DMS114 treated with DMSO at 0.1 percent for 48 hours (cell line): ENCODE results near the gene TBC1D5.
"Not testable (repeated sequence)": the region's sequence is repeated elsewhere in the genome, so short reads cannot be mapped to it uniquely, and the experiment has no call there.

ENCODE experiments used
- DNase-seq: peaks from one replicate; lab custom pipeline; 2025; ENCODE audit not compliant: unreplicated experiment; lab: John Stamatoyannopoulos, UW

TBC1D5 gene

DNA sequence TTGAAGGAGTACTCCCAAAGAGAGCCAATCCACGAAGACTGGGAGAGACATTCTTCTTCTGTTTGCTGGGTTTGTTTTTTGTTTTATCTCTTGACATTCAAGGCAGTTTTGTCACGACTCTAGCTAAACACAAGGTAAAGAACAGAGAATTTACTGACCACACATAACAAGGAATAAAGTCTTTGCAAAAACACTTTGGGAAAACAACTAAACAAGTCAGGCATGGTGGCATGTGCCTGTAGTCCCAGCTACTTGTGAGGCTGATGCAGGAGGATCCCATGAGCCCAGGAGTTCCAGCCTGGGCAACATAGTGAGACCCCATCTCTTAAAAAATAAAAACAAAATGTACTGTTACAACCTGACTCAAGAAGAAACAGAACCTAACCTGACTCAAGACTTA lies 28.0 kb downstream of the TBC1D5 start:
- no peak for DNase-seq

DNA sequence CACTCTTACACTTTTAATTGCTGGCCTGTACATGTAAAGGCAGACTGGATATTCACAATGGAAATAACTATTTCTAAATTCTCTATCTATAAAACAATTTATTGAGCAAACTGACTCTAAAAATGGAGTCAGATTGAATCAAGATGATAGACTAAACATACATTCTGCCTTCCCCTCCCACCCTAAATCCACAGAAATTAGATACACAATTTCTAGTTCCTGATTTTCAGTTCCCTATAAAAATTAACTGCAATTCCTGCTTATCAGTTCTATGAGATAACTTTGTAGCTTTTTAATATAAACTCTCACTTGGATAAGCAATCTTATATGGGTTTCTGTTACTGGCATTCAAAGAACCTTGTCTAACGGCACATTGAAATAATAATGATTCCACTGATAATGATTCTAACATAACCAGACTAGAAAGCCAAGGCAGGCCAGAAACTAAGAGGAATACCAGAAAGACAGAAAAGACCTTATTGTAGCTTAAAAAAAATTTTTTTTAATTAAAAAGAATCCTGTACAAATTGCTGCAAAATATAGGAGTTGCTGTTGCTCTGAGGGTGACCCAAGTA lies 33.1 kb downstream of the TBC1D5 start:
- no peak for DNase-seq

DNA sequence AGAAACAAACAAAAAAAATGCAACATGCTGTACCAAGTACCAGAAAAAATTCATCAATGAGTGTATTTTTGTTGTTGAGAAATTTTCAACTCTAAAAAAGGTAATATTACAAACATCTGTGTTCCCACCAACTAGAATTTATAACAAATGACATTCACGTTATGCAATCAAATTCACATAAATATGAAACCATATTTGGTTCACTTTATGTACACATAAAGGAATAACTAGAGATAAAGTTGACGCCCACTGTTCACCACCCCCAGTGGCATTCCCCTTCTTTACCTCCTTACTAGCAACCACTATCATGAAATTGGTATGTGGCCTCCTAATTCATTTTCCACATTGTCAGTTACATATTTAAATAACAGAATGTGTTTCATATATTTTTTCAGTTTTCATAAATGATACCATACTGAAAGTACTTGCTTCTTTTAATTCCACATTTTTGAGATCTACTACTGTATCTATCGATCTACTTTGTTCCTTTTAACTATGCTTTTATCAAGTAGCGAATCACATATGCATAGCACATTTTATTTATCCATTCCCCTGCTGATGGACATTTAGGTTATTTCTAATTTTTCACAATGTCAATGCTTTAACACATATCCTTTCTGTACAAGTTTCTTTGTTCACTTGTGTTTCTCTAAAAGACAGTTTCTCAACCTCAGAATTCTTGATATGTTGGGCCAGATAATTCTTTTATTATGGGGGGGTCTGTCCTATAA lies 34.5 kb downstream of the TBC1D5 start:
- DNase-seq, result no peak

DNA sequence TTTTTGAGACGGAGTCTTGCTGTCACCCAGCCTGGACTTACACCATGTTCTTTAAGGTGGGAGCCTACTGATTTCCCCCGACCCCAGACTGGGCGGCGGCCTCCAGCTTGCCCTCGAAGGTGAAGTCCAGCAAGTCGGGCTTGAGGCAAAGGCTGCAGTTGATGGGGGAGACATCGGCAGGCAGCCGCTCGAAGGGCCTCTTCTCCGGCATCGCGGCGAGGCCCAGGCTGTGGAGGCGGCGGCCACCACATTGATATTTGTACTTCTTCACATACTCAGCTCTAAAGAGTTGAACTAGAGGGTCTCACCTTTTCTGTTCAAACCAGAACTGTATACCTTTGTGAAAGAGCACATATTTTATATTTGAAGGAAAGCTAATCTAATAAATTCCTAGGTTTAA lies 36.4 kb downstream of the TBC1D5 start:
- not testable (repeated sequence) for DNase-seq

DNA sequence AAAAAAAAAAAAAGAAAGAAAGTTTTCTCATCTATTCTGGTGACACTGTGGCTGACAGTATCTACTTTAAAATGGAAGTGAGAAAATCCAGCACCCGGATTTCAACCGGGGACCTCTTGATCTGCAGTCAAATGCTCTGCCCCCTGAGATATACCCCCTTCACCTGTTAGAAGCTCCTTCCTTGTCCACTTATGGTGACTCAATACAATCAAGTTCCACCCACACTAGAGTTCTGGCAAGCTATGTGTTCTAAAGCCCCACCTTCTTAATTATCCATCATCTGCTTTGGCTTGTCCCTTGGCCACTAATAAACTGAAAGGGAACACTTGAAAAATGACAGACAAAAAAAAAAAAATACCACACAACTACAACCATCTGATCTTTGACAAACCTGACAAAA lies 42.6 kb downstream of the TBC1D5 start:
- DNase-seq, result not testable (repeated sequence)

DNA sequence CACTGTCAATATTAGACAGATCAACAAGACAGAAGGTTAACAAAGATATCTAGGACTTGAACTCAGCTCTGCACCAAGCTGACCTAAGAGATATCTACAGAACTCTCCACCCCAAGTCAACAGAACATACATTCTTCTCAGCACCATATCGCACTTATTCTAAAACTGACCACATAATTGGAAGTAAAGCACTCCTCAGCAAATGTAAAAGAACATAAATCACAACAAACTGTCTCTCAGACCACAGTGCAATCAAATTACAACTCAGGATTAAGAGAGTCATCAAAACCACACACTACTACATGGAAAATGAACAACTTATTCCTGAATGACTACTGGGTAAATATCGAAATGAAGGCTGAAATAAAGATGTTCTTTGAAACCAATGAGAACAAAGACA lies 46.8 kb downstream of the TBC1D5 start:
- DNase-seq, result not testable (repeated sequence)

DNA sequence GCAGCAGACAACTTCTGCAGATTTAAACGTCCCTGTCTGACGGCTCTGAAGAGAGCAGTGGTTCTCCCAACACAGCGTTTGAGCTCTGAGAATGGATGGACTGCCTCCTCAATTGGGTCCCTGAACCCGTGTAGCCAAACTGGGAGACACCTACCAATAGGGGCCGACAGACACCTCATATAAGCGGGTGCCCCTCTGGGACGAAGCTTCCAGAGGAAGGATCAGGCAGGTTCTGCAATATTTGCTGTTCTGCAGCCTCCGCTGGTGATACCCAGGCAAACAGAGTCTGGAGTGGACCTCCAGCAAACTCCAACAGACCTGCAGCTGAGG lies 48.8 kb downstream of the TBC1D5 start:
- DNase-seq, result not testable (repeated sequence)

DNA sequence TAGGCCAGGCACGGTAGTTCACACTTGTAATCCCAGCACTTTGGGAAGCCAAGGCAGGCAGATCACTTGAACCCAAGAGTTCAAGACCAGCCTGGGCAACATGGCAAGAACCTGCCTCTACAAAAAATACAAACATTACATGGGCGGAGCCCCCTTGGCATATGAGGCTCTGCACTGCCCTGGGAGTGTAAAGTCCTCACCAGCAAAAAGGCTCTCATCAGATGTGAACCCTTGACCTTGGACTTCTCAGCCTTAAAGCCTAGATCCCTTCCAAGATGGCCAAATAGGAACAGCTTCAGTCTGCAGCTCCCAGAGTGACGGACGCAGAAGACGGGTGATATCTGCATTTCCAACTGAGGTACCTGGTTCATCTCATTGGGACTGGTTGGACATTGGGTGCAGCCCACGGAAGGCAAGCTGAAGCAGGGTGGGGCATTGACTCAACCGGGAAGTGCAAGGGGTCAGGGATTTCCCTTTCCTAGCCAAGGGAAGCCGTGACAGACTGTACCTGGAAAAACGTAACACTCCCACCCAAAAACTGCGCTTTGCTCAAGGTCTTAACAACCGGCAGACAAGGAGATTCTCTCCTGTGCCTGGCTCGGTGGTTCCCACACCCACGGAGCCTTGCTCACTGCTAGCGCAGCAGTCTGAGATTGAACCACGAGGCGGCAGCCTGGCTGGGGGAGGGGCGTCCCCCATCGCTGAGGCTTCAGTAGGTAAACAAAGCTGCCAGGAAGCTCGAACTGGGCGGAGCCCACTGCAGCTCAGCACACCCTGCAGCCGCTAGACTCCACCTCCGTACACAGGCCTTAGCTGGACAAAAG lies 49.4 kb downstream of the TBC1D5 start:
- not testable (repeated sequence) for DNase-seq

DNA sequence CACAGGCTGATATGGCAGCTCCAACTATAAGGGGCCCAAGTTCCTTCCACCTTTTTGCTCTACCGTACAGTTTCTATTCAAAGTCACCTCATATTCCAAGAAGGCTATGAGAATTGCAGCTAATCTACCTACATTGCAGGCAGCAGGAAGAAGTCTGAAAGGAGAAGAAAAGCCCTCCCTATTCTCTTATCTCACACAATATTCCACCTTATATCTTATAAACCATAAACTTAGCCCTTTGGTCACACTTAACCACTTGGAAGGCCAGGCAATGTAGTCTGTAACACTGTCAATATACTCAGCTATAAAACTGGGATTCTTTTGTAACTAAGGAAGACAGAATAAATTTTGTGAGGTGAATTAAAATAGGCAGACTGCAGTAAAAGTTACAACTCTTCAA lies 54.9 kb downstream of the TBC1D5 start:
- no peak for DNase-seq

DNA sequence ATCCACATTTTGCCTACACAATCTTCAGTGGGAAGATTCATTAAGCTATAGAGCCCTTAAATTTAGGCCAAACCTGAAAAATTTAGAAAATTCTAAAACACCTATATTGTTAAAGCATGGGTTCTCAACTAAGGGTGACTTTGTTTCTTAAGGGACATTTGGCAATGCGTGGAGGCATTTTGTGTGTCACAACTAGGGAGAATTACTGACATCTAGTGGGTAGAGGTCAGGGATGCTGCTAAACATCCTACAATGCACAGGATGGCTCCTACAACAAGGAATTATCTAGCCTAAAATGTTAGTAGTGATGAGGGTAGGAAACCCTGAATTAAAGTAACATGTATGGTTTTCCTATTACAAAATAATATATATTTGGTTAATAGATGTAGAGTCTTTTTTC lies 55.8 kb downstream of the TBC1D5 start:
- no peak for DNase-seq

DNA sequence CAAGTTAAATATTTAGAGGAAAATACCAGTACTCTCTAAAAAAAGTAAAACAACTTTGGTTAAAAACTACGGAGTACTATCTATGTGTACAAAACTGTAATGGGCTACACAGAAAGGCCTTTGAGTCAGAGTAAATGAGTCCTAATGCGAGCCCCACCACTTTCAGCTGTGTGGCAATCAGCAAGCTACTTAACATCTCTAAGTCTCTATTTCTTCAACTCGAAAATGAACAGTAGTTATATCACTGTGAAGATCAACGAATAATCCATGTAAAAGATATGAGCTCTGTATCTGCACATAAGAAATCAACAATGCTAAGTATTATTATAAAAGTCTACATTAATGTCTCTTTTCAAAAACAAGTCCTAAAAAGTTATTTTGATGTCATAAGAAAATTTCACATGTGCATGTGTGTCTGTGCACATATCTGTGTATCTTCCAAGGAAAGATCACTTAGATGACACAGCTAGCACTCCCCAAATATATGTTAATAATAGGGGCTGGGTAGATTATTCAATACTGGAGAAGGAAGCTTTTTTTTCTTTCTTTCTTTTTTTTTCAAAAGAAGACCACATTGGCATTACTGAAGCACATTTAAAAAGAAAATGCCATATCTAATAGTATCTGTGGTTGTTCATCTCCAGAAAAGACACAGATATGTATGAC lies 58.8 kb downstream of the TBC1D5 start:
- no peak for DNase-seq

DNA sequence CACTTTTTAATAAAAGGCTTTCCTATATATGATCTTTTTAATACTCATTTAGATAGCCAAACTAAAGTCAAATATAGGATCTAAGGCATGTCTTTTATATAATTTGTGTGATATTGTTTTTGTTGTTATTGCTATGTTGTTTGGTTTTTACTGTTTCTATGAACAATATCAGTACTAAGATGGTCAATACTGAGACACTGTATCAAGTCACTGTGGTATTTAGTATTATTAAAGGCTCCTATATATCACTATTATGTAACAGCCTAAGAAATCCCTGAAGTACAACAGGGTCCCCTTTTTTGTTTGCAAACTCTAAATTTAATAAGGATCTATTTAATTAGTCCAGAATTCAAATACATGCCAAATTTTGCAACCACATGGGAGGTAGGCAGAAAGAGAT lies 61.9 kb downstream of the TBC1D5 start:
- DNase-seq, result no peak

DNA sequence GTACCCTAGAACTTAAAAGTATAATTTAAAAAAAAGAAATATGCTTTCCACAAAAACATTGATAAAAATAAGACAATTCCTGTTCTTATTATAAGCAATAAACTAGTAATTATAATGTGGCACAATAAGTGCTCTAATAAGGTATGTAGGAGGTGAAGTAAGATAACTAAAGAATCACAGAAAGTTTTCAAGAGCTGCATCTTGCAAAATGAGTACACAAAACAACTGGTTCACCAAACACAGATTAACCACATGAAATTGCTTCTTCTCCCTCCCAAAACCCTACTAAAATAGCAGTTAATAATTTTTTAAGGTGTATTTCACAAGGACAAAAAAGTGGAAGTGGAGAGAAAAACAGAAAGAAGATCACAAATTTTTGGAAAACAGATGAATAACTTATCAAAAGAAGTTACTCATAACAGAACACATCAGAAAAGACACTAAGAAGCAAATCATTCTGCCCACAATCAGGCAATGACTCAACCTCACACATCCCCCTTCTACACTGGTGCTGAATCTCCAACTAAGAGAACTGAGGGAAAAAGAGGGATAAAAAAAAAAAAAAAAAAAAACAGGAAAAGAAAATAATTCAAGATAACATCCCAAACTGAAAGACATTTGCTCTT lies 64.2 kb downstream of the TBC1D5 start:
- no peak for DNase-seq

DNA sequence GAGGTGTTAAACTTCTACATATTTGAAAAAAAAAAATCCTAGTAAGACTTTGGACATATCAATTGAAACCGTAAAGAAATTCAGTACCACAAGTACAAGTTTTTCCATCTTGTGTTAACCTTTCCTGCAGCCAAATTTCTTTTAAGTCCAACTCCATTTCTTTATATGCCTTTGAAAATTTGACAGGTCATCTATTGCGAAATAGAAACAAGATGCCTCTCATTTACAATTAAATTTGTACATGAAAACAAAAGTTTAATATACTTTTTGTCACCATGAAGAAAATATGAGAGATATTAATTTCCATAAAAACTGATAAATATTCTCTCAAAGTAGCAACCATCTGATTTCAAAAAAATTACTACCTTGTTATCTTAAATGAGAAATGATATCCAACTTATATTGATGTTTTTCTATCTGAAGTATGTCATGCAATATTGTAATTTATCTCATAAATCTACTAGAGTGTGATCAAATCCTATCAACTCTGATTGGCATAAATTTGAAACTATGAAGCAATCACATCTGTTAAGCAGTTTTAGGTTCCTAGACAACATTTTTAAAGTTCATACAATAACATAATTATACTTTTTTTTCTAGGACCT lies 68.2 kb downstream of the TBC1D5 start:
- DNase-seq, result no peak

DNA sequence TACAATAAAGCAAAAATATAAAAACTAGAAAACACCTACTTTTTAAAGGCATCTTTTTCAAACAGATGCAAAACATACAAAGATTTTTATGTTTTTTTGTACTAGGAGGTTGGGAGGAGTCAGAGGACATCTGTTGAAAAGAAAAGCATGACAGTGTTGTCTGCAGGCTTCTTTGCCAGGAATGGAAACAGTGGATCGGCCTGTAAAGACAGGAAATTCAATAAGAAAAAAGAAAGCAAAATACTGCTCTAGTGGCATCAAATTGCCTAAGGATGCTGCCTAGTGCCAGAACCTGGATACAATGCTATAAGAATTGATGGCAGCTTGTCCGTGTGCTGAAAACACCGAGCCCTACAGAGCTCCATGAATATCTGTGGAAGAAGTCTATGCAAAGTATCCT lies 69.9 kb downstream of the TBC1D5 start:
- no peak for DNase-seq

DNA sequence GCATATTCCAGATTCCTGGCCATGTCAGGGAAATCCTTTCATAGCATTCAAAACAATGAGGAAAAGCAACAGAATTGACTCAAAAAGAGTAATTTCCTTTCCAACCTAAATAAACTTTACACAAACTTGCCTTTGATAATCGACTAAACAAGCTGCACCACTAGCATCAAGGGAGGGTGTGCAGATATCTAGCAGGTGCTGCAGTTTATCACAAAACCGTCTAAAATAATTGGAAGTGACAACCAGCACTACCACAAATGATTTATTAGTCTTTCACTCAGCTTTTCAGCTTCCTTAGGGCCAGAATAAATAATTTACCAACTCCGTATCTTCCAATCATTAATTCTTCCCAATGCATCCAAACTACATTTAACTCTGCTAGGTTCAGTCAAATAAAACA lies 71.7 kb downstream of the TBC1D5 start:
- no peak for DNase-seq

DNA sequence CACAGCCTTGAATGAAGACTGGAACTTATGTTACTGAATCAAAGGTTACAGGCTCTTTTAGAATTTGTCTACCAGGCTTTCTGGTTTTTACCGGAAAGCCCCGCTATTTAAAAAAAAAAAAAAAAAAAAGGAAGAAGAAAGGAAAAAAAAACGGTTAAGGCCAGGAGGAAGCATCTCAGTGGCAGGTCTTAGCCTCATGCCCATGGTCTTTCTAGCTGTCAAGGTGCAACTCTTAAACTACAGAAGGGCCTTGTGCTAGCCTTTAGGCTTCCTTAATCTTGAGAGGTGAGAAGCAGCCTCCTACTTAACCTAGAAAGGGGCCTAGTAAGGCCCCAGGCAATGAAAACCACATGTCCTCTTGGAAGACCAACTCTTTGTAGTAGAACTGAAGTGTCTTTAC lies 77.5 kb downstream of the TBC1D5 start:
- no peak for DNase-seq

DNA sequence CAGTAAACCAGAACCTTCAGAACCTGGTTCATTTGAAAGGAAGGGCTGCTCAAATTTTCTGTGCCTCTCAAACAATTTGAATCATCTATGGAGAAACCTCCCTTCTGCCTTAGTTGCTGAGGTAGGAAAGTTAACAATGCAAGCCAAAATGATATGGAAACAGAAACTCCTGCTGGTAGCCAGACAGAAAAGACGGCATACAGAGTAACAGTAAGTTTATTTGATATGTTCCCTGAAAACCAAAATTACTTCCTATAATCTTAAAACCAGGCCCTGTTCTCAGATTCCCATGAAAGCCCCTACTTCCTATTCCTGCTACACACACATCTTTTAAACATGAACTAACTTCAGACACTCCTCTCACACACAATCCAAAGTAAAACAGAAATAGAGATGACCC lies 86.2 kb downstream of the TBC1D5 start:
- DNase-seq, result no peak

DNA sequence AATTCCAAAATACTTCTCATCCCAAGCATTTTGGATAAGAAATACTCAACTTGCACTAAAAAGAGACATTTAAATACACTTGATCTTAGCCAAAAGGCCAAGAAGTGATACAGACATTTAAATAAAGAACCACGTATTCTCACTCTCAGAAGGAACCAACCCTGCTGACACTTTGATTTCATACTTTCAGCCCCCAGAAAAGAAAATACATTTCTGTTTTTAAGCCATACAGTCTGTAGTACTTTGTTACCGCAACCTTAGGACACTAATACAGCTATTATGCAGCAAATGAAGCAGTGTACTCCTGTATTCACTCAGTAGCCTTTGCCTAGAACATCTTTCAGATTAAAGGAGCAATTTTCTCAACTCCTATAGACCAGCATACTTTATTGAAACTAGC lies 86.7 kb downstream of the TBC1D5 start:
- DNase-seq, result no peak

DNA sequence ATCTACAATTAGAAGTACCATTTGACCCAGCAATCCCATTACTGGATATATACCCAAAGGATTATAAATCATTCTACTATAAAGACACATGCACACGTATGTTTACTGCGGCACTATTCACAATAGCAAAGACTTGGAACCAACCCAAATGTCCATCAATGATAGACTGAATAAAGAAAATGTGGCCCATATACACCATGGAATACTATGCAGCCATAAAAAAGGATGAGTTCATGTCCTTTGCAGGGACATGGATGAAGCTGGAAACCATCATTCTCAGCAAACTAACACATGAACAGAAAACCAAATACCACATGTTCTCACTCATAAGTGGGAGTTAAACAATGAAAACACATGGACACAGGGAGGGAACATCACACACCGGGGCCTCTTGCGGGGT lies 92.7 kb downstream of the TBC1D5 start:
- not testable (repeated sequence) for DNase-seq
